Left lung (tissue), 10 donors: ENCODE results near the gene FXYD5. TPM values are rescaled to one million over a fixed set of nuclear protein-coding genes. Genes with fewer than 3 reads are reported as not detected.

ENCODE experiments used
- ATAC-seq: fragments of 200-7000 bp; cut with Tn5 transposase; one replicate; pipeline ENCODE4 v1.9.1; 2020; ENCODE audit warnings: moderate library complexity
- DNase-seq, 4 donors: peaks; one replicate each; pipeline ENCODE4 v3.0.0-alpha.2; 2013 to 2020
- H3K27ac ChIP-seq, 2 donors: fragments of 200-600 bp; sonication (generic) in 1 of 2; one replicate each; pipeline versions ENCODE4 v1.5.0 to v1.8.0; 2020 to 2021
- H3K27me3 ChIP-seq, 2 donors: fragments of 200-600 bp; sonication (generic) in 1 of 2; one replicate each; pipeline versions ENCODE4 v1.5.0 to v1.8.0; 2020 to 2021
- H3K36me3 ChIP-seq, 2 donors: fragments of 200-600 bp; sonication (generic) in 1 of 2; one replicate each; pipeline versions ENCODE4 v1.5.0 to v1.8.0; 2020 to 2021
- H3K4me1 ChIP-seq, 2 donors: fragments of 200-600 bp; one replicate each; pipeline ENCODE4 v1.8.0; 2021
- H3K4me3 ChIP-seq, 2 donors: fragments of 200-600 bp; sonication (generic) in 1 of 2; one replicate each; pipeline versions ENCODE4 v1.5.0 to v1.8.0; 2020 to 2021; ENCODE audit warnings: mild to moderate bottlenecking in 1 of 2
- H3K9me3 ChIP-seq, 2 donors: fragments of 200-600 bp; sonication (generic) in 1 of 2; one replicate each; pipeline versions ENCODE4 v1.5.0 to v1.8.0; 2020 to 2021
- intact Hi-C, 2 donors: fragments of 100-400 bp; cut with DNase I; formaldehyde crosslinking; loops; one replicate each; pipeline versions ENCODE4 v1.11.2 to v1.14.2; 2022
- polyA plus RNA-seq, 6 donors: library from polyadenylated mRNA; unstranded; fragments of 120-200 nt; gene quantifications; one replicate each; pipeline ENCODE4 v1.2.1, GENCODE V29; 2013; ENCODE audit not compliant: insufficient read length in 6 of 6
- total RNA-seq, 2 donors: library from RNA; stranded (reverse); fragmentation: NEBNext Ultra II Directional; extraction: Animal tissue kit (Norgen Biotek cat#: 25700); gene quantifications; one replicate each; pipeline ENCODE4 v1.2.1, GENCODE V29; 2021
- TF ChIP-seq, protein P1 (sequence below), 2 donors: fragments of 200-600 bp; sonication (generic) in 1 of 2; IDR thresholded peaks; one replicate each; pipeline versions ENCODE4 v1.5.0 to v1.8.0; 2021; ENCODE audit warnings: antibody characterized with exemption in 2 of 2
- donor health status: DM: no; HTN: yes; CAD: no.
- donor health status: DM: no; HTN: no; CAD: no.

FXYD5 gene
- total and polyA plus RNA-seq, 8 donors: 29.0 to 123 (median 31.5) TPM

DNA sequence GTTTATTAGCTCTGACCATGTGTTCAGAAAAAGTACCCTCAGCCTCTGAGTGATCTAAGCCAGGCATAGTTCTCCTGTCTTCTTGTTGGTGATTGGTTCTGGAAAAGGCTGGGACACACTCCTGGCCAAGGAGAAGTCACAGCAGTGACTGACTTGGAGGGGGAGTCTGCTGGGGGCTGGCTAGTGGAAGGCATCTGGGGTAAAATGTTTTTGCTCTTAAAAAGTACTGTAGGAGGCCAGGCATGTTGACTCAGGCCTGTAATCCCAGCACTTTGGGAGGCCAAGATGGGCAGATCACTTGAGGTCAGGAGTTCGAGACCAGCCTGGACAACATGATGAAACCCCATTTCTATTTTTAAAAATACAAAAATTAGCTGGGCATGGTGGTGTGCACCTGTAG, 52.3 kb downstream of the FXYD5 start:
- Histone ChIP-seq H3K27me3 (no peaks in the 10 kb centered on the region), H3K4me3 (no peak overlapping the region), H3K36me3 (no peaks in the 10 kb centered on the region), H3K27ac (no peak overlapping the region), H3K9me3 (no peaks in the 10 kb centered on the region), H3K4me1 (peaks cover 0 to 30% of the 10 kb centered on the region in 2 donors)
- TF ChIP-seq, protein P1, sequence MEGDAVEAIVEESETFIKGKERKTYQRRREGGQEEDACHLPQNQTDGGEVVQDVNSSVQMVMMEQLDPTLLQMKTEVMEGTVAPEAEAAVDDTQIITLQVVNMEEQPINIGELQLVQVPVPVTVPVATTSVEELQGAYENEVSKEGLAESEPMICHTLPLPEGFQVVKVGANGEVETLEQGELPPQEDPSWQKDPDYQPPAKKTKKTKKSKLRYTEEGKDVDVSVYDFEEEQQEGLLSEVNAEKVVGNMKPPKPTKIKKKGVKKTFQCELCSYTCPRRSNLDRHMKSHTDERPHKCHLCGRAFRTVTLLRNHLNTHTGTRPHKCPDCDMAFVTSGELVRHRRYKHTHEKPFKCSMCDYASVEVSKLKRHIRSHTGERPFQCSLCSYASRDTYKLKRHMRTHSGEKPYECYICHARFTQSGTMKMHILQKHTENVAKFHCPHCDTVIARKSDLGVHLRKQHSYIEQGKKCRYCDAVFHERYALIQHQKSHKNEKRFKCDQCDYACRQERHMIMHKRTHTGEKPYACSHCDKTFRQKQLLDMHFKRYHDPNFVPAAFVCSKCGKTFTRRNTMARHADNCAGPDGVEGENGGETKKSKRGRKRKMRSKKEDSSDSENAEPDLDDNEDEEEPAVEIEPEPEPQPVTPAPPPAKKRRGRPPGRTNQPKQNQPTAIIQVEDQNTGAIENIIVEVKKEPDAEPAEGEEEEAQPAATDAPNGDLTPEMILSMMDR (IDR thresholded peaks at IDR 0.05): no peak
- ATAC-seq (no peak), DNase-seq (no peak)
- intact Hi-C loops: no loop called here

DNA sequence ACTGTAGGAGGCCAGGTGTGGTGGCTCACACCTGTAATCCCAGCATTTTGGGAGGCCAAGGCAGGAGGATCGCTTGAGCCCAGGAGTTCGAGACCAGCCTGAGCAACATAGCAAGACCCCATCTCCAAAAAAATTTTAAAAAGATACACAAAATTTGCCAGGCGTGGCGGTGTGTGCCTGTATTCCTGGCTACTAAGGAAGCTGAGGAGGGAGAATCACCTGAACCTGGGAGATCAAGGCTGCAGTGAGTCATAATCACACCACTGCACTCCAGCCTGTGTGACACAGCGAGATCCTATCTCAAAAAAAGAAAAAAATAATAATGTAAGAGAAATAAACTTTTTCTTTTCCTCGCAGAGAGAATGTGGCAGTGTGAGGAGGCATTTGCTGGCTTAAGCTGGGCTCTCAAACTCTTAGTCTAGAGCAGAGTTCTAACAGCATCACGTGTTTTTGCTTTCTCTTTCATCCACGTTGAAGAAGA, 52.9 kb downstream of the FXYD5 start:
- TF ChIP-seq, protein P1 (IDR thresholded peaks at IDR 0.05): no peak
- H3K4me1 ChIP-seq: peaks cover 0 to 36% of the 10 kb centered on the region in 2 donors
- H3K27me3 ChIP-seq: no peaks in the 10 kb centered on the region
- intact Hi-C loops: no loop called here
- no peak overlapping the region for H3K27ac ChIP-seq
- no peak overlapping the region for H3K4me3 ChIP-seq
- no peaks in the 10 kb centered on the region for H3K9me3 ChIP-seq
- H3K36me3 ChIP-seq: no peaks in the 10 kb centered on the region
- DNase-seq: no peak
- no peak for ATAC-seq

DNA sequence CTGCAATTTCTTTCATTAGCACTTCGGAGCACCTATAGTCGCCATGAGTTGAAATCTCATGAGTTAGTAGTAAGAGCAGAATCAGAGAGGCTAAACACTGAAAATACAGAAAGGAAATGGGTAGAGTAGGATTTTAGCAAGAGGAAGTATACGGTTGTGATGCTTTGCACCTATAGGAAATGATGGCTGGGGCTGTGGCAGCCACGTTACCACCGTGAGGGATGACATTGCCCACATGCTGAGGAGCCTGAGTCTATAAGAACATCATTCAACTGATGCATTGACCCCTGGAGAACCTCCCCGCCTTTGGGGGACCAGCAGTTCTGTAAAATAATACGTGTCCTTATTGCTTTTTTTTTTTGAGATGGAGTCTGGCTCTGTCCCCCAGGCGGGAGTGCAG, 53.6 kb downstream of the FXYD5 start:
- ATAC-seq (no peak), DNase-seq (no peak)
- Histone ChIP-seq H3K9me3 (no peaks in the 10 kb centered on the region), H3K27me3 (no peaks in the 10 kb centered on the region), H3K36me3 (no peaks in the 10 kb centered on the region), H3K27ac (no peak overlapping the region), H3K4me1 (peaks cover 3 to 42% of the 10 kb centered on the region in 2 donors), H3K4me3 (no peak overlapping the region)
- intact Hi-C loops: no loop called here
- TF ChIP-seq, protein P1 (IDR thresholded peaks at IDR 0.05): no peak

DNA sequence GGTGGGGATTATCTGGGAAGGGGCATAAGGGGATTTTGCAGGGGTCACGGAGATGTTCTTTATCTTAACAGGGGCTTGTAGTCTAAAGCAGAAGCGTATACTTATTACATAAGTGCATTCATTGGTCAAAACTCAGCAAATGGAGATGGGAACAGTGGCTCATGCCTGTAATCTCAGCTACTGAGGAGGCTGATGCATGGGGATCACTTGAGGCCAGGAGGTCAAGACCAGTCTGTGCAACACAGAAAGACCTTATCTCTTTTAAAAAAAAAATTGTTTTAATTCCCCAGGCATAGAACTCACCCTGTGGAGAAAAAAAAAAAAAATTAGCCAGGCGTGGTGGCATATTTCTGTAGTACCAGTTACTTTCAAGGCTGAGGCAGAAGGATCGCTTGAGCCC, 55.1 kb downstream of the FXYD5 start:
- Histone ChIP-seq H3K4me3 (no peak overlapping the region), H3K27ac (no peak overlapping the region), H3K27me3 (no peaks in the 10 kb centered on the region), H3K36me3 (no peaks in the 10 kb centered on the region), H3K4me1 (peaks cover 16 to 58% of the 10 kb centered on the region in 2 donors), H3K9me3 (no peaks in the 10 kb centered on the region)
- ATAC-seq (no peak), DNase-seq (no peak)
- intact Hi-C loops: no loop called here
- TF ChIP-seq, protein P1 (IDR thresholded peaks at IDR 0.05): no peak

GRCh38 chr19:35211545-35212230, 57.2 kb downstream of the FXYD5 start:
- H3K27ac ChIP-seq: peak overlapping the region; percentile 67 to 68
- H3K27me3 ChIP-seq: no peaks in the 10 kb centered on the region
- H3K4me3 ChIP-seq: no peak overlapping the region
- DNase-seq: peak in 1 of 4 donors; percentile 65
- intact Hi-C loops: no loop called here
- no peaks in the 10 kb centered on the region for H3K9me3 ChIP-seq
- H3K36me3 ChIP-seq: no peaks in the 10 kb centered on the region
- TF ChIP-seq, protein P1 (IDR thresholded peaks at IDR 0.05): no peak
- peaks cover 16 to 51% of the 10 kb centered on the region in 2 donors for H3K4me1 ChIP-seq
- ATAC-seq: peak; percentile 13
